MCF 10A (cell line): Measurements from ENCODE around the gene BCL3. TPM values are rescaled to one million over a fixed set of nuclear protein-coding genes. Genes with fewer than 3 reads are reported as not detected.

Experiments used
- BruUV-seq: library from RNA; stranded (reverse); fragments of 400-500 nt; replicated peaks from 2 replicates; lab custom pipeline; 2021; lab: Mats Ljungman, UMichigan
- CTCF ChIA-PET: fragments of 300-600 bp; sonication (Branson Sonifier 250); formaldehyde crosslinking; extraction: SDS; loops from one replicate; lab custom pipeline; 2021; ENCODE audit warnings: antibody characterized with exemption, inconsistent platforms; lab: Yijun Ruan, JAX
- POLR2A ChIA-PET: fragments of 300-600, 350-650 bp; sonication (Branson Sonifier 250); formaldehyde crosslinking; extraction: SDS; loops from one replicate; lab custom pipeline; 2020; ENCODE audit warnings: antibody characterized with exemption, inconsistent platforms; lab: Yijun Ruan, JAX
- DNase-seq: peaks from one replicate; pipeline ENCODE4 v3.0.0-alpha.2; 2018; ENCODE audit not compliant: unreplicated experiment
- H3K27ac Mint-ChIP-seq: one replicate; pipeline ENCODE4 v1.8.0; 2022; ENCODE audit warnings: mild to moderate bottlenecking, low read depth, mixed read lengths; ENCODE audit not compliant: unreplicated experiment
- H3K27me3 Mint-ChIP-seq: one replicate; pipeline ENCODE4 v1.8.0; 2022; ENCODE audit warnings: mixed read lengths; ENCODE audit not compliant: insufficient read depth, unreplicated experiment
- H3K36me3 Mint-ChIP-seq: one replicate; pipeline ENCODE4 v1.8.0; 2022; ENCODE audit warnings: mild to moderate bottlenecking, moderate library complexity, mixed read lengths; ENCODE audit not compliant: insufficient read depth, unreplicated experiment
- H3K4me1 Mint-ChIP-seq: one replicate; pipeline ENCODE4 v1.8.0; 2022; ENCODE audit warnings: mixed read lengths; ENCODE audit not compliant: insufficient read depth, unreplicated experiment
- H3K4me3 Mint-ChIP-seq: one replicate; pipeline ENCODE4 v1.8.0; 2022; ENCODE audit warnings: mild to moderate bottlenecking, moderate library complexity, mixed read lengths; ENCODE audit not compliant: unreplicated experiment
- H3K9me3 Mint-ChIP-seq: one replicate; pipeline ENCODE4 v1.8.0; 2022; ENCODE audit warnings: mixed read lengths; ENCODE audit not compliant: unreplicated experiment
- intact Hi-C: fragments of 100-400 bp; cut with micrococcal nuclease; formaldehyde crosslinking; loops from 2 replicates; pipeline ENCODE4 v1.14.1; 2022
- total RNA-seq: library from RNA; stranded (reverse); gene quantifications from 2 replicates; pipeline ENCODE4 v1.2.3, GENCODE V29; 2022
- TF ChIP-seq, protein P1 (sequence below): fragments of 200-600 bp; IDR thresholded peaks from one replicate; pipeline ENCODE4 v1.8.0; 2022; ENCODE audit warnings: antibody characterized with exemption, mild to moderate bottlenecking; ENCODE audit not compliant: unreplicated experiment

Gene BCL3
- total RNA-seq, 1 experiment from 2014 or later = 24.4 TPM

GRCh38 chr19:44746946-44747738, 1.4 kb upstream of the BCL3 start:
- intact Hi-C loops = loop anchor here (10.0 kb wide), 1 partner anchor 982 kb away; no protein-coding TSS in a partner anchor
- H3K36me3 Mint-ChIP-seq = peaks cover 30% of the 10 kb centered on the region

DNA sequence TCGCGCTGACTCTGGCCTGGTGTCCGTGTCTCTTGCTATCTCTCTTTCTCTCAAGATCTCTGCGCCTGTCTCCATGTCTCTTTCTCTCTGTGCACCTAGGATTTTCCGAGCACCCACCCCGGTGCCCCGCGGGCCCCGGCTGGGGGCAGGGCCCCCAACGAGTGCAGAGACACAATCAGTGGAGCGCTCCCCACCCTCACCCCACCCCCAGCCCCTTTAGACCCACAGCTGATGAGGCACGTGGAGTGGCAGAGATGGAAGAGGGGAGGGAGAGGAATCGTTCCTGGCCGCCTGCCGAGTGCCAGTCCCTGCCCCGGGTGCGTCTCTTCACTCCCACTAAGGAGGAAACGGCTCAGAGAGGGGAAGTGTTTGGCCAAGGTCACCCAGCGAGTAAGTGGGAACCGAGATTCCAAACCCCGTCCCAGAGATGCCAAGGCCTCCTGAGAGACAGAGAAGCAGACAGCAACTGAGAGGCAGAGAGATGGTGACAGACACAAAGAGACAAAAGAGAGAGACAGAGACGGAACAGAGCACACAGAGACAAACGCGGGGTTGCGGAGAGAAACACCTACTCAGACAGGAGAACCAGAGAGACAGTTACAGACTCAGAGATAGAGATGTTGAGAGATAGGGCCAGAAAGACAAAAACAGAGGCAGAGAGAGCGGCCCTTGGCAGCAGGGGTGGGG, 626 bp upstream of the BCL3 start:
- no peaks in the 10 kb centered on the region for H3K9me3 Mint-ChIP-seq
- H3K4me3 Mint-ChIP-seq = peak overlapping the region; percentile 83
- TF ChIP-seq, protein P1, sequence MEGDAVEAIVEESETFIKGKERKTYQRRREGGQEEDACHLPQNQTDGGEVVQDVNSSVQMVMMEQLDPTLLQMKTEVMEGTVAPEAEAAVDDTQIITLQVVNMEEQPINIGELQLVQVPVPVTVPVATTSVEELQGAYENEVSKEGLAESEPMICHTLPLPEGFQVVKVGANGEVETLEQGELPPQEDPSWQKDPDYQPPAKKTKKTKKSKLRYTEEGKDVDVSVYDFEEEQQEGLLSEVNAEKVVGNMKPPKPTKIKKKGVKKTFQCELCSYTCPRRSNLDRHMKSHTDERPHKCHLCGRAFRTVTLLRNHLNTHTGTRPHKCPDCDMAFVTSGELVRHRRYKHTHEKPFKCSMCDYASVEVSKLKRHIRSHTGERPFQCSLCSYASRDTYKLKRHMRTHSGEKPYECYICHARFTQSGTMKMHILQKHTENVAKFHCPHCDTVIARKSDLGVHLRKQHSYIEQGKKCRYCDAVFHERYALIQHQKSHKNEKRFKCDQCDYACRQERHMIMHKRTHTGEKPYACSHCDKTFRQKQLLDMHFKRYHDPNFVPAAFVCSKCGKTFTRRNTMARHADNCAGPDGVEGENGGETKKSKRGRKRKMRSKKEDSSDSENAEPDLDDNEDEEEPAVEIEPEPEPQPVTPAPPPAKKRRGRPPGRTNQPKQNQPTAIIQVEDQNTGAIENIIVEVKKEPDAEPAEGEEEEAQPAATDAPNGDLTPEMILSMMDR = no peak
- H3K27ac Mint-ChIP-seq = peak overlapping the region; percentile 77
- POLR2A ChIA-PET = interaction anchor here (0.6 to 1.1 kb wide), 2 partner anchors 25 to 643 kb away, joined by 3 read pairs; no protein-coding TSS in a partner anchor
- H3K36me3 Mint-ChIP-seq = peaks cover 37% of the 10 kb centered on the region
- H3K4me1 Mint-ChIP-seq = peaks cover 58% of the 10 kb centered on the region
- intact Hi-C loops = loop anchor here (10.0 kb wide), 1 partner anchor 983 kb away; no protein-coding TSS in a partner anchor
- CTCF ChIA-PET = interaction anchor here (0.7 kb wide), 1 partner anchor 25 kb away, joined by 3 read pairs; no protein-coding TSS in a partner anchor
- peak; percentile 87 for DNase-seq
- H3K27me3 Mint-ChIP-seq = no peaks in the 10 kb centered on the region
- BruUV-seq = TSS peak; percentile 43

More at GRCh38 chr19:44746946-44747738, 1.4 kb upstream of the BCL3 start:
- peaks cover 58% of the 10 kb centered on the region for H3K4me1 Mint-ChIP-seq
- CTCF ChIA-PET = interaction anchor here (0.7 kb wide), 1 partner anchor 24 kb away, joined by 3 read pairs; no protein-coding TSS in a partner anchor
- H3K9me3 Mint-ChIP-seq = no peaks in the 10 kb centered on the region
- no TSS peak for BruUV-seq
- H3K27ac Mint-ChIP-seq = no peak overlapping the region
- POLR2A ChIA-PET = interaction anchor here (0.6 to 1.1 kb wide), 2 partner anchors 25 to 643 kb away, joined by 3 read pairs; no protein-coding TSS in a partner anchor
- peak overlapping the region; percentile 83 for H3K4me3 Mint-ChIP-seq
- DNase-seq = peak; percentile 98
- no peaks in the 10 kb centered on the region for H3K27me3 Mint-ChIP-seq
- TF ChIP-seq, protein P1 = no peak

DNA sequence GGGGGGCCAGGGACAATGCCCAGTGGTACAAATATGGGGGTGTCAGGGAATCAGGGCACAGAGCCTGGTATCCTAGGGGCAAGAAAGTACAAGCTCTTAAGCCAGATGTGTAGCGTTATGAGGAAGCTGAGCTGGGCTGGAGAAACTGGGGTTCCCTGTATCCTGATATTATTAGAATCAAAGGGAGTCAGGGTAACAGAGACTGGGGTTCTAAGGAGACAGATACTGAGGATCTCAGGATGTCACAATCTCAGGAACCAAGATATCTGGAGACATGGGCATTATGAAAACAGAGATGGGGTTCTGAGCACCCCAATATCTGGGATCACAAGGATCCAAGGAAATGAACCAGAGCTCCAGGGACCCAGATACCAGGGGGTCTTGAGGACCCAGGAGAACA, 784 bp downstream of the BCL3 start:
- H3K4me1 Mint-ChIP-seq = peaks cover 61% of the 10 kb centered on the region

More for the DNA sequence above, 784 bp downstream of the BCL3 start:
- no peak for DNase-seq
- TSS peak; percentile 45 for BruUV-seq
- intact Hi-C loops = loop anchor here (10.0 kb wide), 1 partner anchor 984 kb away; no protein-coding TSS in a partner anchor
- TF ChIP-seq, protein P1 = no peak
- POLR2A ChIA-PET = interaction anchor here (0.6 to 1.6 kb wide), 7 partner anchors 8 to 175 kb away, joined by 3 to 12 read pairs (median 5); no protein-coding TSS in a partner anchor
- no peaks in the 10 kb centered on the region for H3K27me3 Mint-ChIP-seq
- peak overlapping the region; percentile 87 for H3K27ac Mint-ChIP-seq
- no peaks in the 10 kb centered on the region for H3K9me3 Mint-ChIP-seq
- H3K36me3 Mint-ChIP-seq = peaks cover 50% of the 10 kb centered on the region
- CTCF ChIA-PET = interaction anchor here (0.5 to 1.2 kb wide), 6 partner anchors 18 to 793 kb away, joined by 3 to 6 read pairs (median 4); no protein-coding TSS in a partner anchor
- H3K4me3 Mint-ChIP-seq = peak overlapping the region; percentile 83
